Ovary (tissue), 3 donors: ENCODE data around the gene VDAC2.

ENCODE experiments used
- CTCF ChIP-seq, 3 donors: fragments of 450-650 bp in 2 of 3; fragments of 200-600 bp in 1 of 3; IDR thresholded peaks; one replicate each; pipeline versions ENCODE4 v1.5.1 to v1.8.0; 2016 to 2022; ENCODE audit warnings: antibody characterized with exemption in 3 of 3, mild to moderate bottlenecking in 1 of 3
- EP300 ChIP-seq: sonication (generic); formaldehyde crosslinking; IDR thresholded peaks from one replicate; pipeline ENCODE4 v1.6.1; 2017; ENCODE audit warnings: antibody characterized with exemption
- donor health status: DM: no; HTN: no; CAD: no.

GRCh38 chr10:75202321-75203045 lies 8.1 kb upstream of the VDAC2 start:
- TF ChIP-seq CTCF (IDR thresholded peaks at IDR 0.05) (no peak), EP300 (no peak)
